Activated CD8-positive, alpha-beta memory T cell treated with anti-CD3 and anti-CD28 coated beads, Interleukin-2, amount 50 U/mL, for 4 hours (primary cell): ENCODE data around the gene IBSP.
A peak's percentile ranks its signal among the peaks of the same experiment; 100 is the strongest.

ENCODE experiments used
- DNase-seq: peaks from one replicate; pipeline ENCODE4 v3.0.0-alpha.2; 2020

The IBSP gene

DNA sequence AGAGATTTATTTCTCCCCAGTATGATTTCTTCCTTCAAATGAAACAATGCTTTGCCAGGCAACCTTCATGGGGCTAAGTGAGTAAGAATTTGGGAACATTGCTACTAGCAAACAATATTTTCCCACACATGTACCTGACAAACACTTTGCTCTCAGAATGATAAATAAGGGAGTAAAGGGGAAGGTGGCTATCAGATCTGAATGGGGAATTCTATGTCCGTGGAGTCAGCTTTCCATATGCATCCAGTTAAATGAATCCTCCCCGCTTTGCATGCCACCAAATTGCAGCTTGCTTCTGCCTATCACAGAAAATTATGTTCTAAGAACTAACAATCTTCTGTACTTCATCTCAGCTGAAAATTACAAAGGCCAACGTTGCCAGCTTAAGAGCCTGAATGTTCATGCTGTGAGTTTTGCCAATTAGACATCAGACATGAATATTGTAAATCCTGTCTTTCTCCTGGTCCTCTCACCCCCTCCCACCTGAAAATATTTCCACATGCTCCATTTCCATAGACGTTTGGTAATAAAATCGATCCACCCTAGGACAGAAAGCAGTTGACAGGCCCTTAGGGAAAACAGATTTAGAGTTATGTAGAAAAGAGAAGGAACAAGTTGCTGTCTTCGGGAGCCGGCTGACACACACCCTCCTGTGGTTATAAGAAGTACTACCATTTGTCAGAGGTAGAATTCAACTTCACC is 39.7 kb downstream of the IBSP start:
- DNase-seq, result no peak

DNA sequence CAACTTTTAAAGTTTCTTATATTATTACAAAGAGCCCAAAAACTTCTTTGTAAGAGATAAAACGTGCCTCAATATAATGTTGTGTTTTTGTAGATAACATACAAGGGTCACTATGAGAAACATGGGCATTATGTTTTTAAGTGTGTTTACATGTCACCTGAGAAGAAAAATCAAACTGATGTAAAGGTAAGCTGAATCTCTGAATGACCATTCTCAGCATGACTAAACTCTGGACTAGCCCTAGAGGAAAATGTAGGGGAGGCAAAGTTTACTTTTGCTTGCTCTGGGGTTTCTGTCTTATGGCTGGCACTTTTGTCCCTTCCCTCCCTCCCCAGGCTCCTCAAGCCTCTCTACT is 40.2 kb downstream of the IBSP start:
- no peak for DNase-seq

DNA sequence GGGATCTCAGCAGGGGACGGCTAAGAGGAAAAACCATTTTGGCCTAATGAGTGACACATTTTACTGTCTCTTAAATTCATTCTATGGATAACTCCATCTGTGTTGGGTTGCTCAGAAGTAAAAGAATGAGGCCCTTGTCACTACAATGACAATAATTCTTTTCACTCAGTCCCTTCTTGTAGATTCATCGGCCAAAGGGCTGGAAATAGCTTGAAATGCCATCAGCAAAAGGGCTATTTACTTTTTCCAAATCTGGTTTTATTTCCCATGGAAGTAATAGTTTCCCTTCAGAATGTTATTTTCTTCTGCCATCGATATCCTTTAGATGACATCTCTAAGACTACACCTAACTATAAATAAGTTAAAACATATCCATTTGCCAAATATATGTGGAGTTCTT is 40.8 kb downstream of the IBSP start:
- no peak for DNase-seq

DNA sequence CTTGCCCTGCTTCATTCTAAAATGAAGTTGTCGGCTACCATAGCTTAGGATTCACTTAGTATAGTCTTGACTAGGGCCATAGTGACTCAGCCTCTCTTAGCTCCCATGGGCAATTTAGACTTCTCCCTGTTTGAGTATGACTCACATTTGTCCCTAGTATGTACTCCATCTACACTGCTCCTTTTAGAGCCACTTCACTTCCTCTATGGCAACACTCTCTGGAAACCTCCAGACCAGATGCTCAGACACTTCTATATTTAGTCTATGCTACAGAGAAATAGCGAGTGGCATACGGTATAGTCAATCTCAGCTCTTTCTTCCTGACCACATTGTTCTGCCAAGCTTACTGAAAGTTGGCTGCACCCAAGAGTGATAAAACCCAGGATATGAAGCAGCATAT is 44.6 kb downstream of the IBSP start:
- no peak for DNase-seq

GRCh38 chr4:87844452-87844851 is 45.1 kb downstream of the IBSP start:
- DNase-seq, result no peak

- DNase-seq, result no peak
These were observed 46.9 kb downstream of the IBSP start for GRCh38 chr4:87846226-87846625.

GRCh38 chr4:87848622-87849351 is 49.4 kb downstream of the IBSP start:
- peak; percentile 18 for DNase-seq

DNA sequence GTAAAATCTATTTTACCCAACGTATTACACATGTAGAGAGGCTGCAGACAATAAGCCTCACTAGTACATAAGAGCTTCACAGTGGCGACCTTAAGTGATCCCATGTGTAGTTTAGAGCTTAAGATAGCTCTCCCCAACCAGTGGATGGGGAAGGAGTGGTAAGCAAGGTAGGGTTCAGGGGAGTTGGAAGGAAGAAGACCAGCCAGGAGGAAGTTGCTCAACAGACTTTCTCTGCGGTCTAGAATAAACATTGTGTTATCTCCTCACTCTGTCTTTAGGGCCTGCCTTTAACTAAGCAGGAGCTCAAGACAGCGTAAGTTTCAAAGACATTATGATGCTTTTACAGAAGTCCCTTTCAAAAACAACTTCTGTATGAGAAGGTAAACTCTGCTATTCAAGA is 50.3 kb downstream of the IBSP start:
- DNase-seq, result no peak

- no peak for DNase-seq
These were observed 52.0 kb downstream of the IBSP start for GRCh38 chr4:87851332-87851731.

DNA sequence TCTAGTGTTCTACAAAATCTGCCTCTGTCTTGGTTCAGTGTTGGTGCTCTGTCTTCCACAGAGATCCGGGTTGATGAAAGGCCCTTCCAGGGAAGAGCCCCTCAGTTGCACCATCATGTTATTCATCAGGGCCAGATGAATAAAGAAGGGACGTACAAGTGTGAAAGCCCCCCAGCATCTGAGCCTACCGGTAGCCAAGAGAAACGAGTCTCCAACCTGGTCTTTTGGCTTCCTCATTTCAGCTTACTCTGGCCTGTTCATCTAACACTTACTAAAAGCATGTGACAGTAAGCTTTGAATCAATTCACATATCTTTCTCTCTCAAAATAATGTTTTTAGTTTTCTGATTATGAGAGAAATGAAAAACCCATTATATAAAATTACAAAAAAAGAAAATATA is 52.6 kb downstream of the IBSP start:
- DNase-seq, result no peak

GRCh38 chr4:87853108-87853507 is 53.8 kb downstream of the IBSP start:
- no peak for DNase-seq

GRCh38 chr4:87853891-87854290 is 54.5 kb downstream of the IBSP start:
- no peak for DNase-seq

- no peak for DNase-seq
These were observed 56.2 kb downstream of the IBSP start for GRCh38 chr4:87855559-87855958.

GRCh38 chr4:87856816-87857215 is 57.5 kb downstream of the IBSP start:
- DNase-seq, result no peak

DNA sequence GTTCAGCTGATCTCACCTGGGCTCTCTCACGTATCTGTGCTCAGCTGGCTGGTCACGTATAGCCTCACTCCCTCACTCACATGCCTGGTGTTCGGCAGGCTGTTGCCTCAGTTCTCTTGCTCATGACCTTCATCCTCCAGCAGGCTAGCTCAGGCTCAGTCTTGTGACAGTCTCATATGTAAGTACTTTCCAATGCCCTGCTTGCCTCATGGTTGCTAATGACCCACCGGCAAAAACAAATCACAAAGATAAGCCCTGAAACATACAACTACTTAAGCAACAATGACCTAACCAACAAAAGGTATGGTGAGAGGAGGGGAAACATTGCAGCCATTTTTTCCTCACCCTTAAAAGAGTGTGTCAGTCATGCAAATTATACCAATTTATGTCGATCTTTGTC is 58.4 kb downstream of the IBSP start:
- DNase-seq, result no peak
